BE2C (cell line): ENCODE measurements around the gene SMTN.

ENCODE experiments used
- DNase-seq: peaks from one replicate; pipeline ENCODE4 v3.0.0-alpha.2; 2020
- H3K27me3 ChIP-seq: fragments of 250-450 bp; sonication (Bioruptor Pico); 2 replicates; pipeline ENCODE4 v1.5.1; 2020; ENCODE audit warnings: mild to moderate bottlenecking
- H3K36me3 ChIP-seq: fragments of 250-450 bp; sonication (Bioruptor Pico); 2 replicates; pipeline ENCODE4 v1.5.1; 2020; ENCODE audit warnings: mild to moderate bottlenecking
- H3K4me1 ChIP-seq: fragments of 250-450 bp; sonication (Bioruptor Pico); 2 replicates; pipeline ENCODE4 v1.5.1; 2020
- H3K4me3 ChIP-seq: 2 replicates; pipeline ENCODE4 v1.5.1; 2011; ENCODE audit warnings: low read depth, low read length
- H3K9me3 ChIP-seq: fragments of 250-450 bp; sonication (Bioruptor Pico); 2 replicates; pipeline ENCODE4 v1.5.1; 2020
- TF ChIP-seq, protein P1 (sequence below): IDR thresholded peaks from 2 replicates; pipeline ENCODE4 v1.5.1; 2012; ENCODE audit warnings: mild to moderate bottlenecking, low read depth, low read length

SMTN gene

DNA sequence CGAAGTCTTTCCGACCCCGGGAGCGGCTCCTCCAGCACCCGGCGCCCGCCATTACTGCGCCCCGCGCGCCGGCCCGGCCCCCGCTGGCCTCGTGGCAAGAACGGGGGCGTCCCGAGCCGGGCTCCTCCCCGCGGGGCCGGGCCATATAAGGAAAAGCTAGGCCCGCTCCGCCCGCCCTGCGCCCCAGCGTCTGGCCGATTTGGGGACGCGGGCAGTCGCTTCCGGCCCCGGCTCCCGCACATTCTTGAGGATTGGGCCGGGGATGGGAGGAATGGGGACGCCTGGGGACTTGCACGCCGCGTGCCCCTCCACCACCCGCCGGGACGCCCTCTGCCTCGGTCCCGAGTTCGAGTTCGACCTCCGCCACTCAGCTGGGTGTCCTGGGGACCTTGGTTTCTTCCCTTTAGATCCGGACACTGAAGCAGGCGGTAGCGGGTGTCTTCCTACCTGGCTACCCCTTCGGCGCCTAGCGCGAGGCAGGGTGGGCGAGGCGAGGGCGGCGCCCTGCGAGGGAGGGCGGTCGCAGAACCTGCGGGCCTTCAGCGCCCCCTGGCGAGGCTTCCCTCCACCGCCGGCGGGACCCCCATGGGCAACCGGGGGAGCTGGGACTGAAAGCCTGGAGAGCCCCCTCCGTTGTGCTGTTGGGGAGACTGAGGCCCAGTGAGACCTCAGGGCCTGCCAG is 3.8 kb downstream of the SMTN start:
- no peaks in the 10 kb centered on the region for H3K4me1 ChIP-seq
- peak overlapping the region; percentile 86 for H3K4me3 ChIP-seq
- no peaks in the 10 kb centered on the region for H3K36me3 ChIP-seq
- DNase-seq: peak; percentile 86
- TF ChIP-seq, protein P1, sequence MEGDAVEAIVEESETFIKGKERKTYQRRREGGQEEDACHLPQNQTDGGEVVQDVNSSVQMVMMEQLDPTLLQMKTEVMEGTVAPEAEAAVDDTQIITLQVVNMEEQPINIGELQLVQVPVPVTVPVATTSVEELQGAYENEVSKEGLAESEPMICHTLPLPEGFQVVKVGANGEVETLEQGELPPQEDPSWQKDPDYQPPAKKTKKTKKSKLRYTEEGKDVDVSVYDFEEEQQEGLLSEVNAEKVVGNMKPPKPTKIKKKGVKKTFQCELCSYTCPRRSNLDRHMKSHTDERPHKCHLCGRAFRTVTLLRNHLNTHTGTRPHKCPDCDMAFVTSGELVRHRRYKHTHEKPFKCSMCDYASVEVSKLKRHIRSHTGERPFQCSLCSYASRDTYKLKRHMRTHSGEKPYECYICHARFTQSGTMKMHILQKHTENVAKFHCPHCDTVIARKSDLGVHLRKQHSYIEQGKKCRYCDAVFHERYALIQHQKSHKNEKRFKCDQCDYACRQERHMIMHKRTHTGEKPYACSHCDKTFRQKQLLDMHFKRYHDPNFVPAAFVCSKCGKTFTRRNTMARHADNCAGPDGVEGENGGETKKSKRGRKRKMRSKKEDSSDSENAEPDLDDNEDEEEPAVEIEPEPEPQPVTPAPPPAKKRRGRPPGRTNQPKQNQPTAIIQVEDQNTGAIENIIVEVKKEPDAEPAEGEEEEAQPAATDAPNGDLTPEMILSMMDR: peak; percentile 82
- H3K27me3 ChIP-seq: no peaks in the 10 kb centered on the region
- H3K9me3 ChIP-seq: no peaks in the 10 kb centered on the region

DNA sequence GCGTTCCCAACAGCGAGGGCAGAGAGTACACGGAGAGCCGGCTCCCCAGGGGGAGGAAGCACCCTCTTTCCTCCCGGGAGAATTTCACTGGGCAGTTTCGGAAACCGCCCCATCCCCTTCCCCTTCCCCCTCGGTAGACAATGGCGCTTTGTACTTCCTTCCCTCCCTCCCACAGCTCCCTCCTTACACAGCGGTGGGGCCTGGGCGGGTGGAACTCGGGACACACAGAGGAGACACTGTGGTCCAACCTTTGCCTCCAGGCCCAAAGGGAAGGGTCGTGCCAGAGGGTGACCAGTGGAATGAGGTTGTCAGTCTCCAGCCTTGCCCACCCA is 4.3 kb downstream of the SMTN start:
- TF ChIP-seq, protein P1: no peak
- Histone ChIP-seq H3K4me1 (no peaks in the 10 kb centered on the region), H3K9me3 (no peaks in the 10 kb centered on the region), H3K36me3 (no peaks in the 10 kb centered on the region), H3K4me3 (peak overlapping the region; percentile 86), H3K27me3 (no peaks in the 10 kb centered on the region)
- no peak for DNase-seq

DNA sequence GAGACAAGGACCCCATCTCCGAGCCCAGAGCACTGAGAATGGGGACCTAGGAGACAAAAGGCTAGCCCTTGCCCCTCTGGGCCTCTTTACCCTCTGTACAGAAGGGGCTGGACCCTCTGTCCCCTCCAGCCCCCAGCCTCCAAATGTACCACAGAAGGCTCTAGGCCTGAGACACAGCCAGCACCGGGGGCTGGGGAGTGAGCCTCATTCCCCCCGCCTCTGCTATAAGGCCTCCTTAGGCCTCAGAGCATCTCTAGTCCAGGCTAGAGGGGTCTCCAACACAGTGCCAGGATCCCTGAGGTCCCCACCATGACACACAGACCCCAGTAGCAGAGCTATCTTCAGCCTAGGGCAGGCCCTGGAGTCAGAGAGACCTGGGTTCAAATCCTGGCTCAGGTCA is 4.8 kb downstream of the SMTN start:
- TF ChIP-seq, protein P1: no peak
- H3K4me3 ChIP-seq: no peak overlapping the region
- no peak for DNase-seq
- no peaks in the 10 kb centered on the region for H3K27me3 ChIP-seq
- no peaks in the 10 kb centered on the region for H3K9me3 ChIP-seq
- no peaks in the 10 kb centered on the region for H3K36me3 ChIP-seq
- H3K4me1 ChIP-seq: no peaks in the 10 kb centered on the region

DNA sequence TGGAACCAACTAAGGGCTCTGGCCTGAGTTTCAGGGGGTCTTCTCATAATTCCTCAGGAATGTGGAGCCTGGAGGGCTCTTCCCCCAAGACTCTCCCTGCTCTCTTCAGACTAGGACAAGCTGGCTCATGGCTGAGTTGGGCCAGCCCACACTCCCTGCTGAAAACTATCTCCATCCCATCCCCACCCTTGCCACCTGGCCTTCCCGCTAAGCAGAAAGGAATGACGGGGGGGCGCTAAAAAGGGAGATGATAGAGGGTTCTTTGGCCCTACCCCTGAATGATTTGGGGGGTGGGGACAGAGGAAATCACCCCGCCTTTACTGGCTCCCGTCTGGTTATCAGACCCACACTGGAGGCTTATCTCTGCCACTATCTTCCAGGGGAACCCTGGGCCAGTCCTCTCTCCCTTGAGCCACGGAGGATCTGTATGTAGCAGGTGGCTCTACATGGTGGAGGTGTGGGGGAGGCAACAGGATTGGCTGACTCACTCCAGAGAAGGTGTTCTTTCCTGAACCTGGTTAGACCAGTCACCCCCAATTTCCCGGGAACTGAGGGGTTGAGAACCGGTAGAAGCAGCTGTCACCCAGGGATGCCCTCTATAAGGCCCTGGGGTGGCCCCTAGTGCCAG is 5.7 kb downstream of the SMTN start:
- no peaks in the 10 kb centered on the region for H3K4me1 ChIP-seq
- TF ChIP-seq, protein P1: no peak
- H3K27me3 ChIP-seq: no peaks in the 10 kb centered on the region
- H3K9me3 ChIP-seq: no peaks in the 10 kb centered on the region
- H3K36me3 ChIP-seq: no peaks in the 10 kb centered on the region
- H3K4me3 ChIP-seq: no peak overlapping the region
- DNase-seq: no peak

DNA sequence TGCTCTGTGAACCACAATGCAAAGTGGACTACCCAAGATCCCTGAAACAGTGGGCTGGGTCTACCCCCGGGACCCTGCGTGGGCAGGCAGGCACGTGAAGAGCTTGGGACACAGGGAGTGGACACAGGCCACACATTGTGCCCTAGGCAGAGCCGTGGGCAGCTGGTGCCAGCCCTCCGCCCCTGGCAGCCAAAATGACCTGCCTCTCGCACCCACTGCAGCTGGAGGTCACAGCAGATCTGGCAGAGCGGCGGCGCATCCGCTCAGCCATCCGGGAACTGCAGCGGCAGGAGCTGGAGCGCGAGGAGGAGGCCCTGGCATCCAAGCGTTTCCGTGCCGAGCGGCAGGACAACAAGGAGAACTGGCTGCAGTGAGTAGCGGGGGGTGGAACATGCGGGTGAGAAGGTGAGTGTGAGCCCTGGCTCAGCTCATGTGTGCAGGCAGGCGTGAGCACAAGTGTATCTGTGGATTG is 6.7 kb downstream of the SMTN start:
- Histone ChIP-seq H3K4me3 (no peak overlapping the region), H3K27me3 (no peaks in the 10 kb centered on the region), H3K9me3 (no peaks in the 10 kb centered on the region), H3K36me3 (no peaks in the 10 kb centered on the region), H3K4me1 (no peaks in the 10 kb centered on the region)
- TF ChIP-seq, protein P1: no peak
- no peak for DNase-seq
